Loucy (cell line): ENCODE data around the gene RIMBP2.

ENCODE experiments used
- H2AFZ ChIP-seq: fragments of 200-600 bp; sonication (generic); 2 replicates; pipeline ENCODE4 v1.6.0; 2016; ENCODE audit warnings: antibody characterized with exemption, mild to moderate bottlenecking, low read length, moderate library complexity
- H3F3A ChIP-seq: fragments of 200-600 bp; 2 replicates; pipeline ENCODE4 v1.6.0; 2016; ENCODE audit warnings: antibody characterized with exemption, low read depth, mild to moderate bottlenecking
- H3K27me3 ChIP-seq: fragments of 200-600 bp; sonication (generic); 2 replicates; pipeline ENCODE4 v1.6.1; 2014; ENCODE audit warnings: low read length, mild to moderate bottlenecking; ENCODE audit not compliant: insufficient read depth, poor library complexity, severe bottlenecking
- H3K36me3 ChIP-seq: fragments of 200-600 bp; sonication (generic); 2 replicates; pipeline ENCODE4 v1.6.1; 2016; ENCODE audit warnings: low read length; ENCODE audit not compliant: insufficient read depth
- H3K4me1 ChIP-seq: fragments of 200-600 bp; sonication (generic); 2 replicates; pipeline ENCODE4 v1.5.1; 2014; ENCODE audit warnings: low read length, mild to moderate bottlenecking; ENCODE audit not compliant: insufficient read depth, poor library complexity, severe bottlenecking
- H3K4me2 ChIP-seq: fragments of 200-600 bp; sonication (generic); 2 replicates; pipeline ENCODE4 v1.6.0; 2014; ENCODE audit warnings: antibody characterized with exemption, low read length, low read depth, mild to moderate bottlenecking; ENCODE audit not compliant: poor library complexity, severe bottlenecking
- H3K4me3 ChIP-seq: fragments of 200-600 bp; sonication (generic); 2 replicates; pipeline ENCODE4 v1.5.1; 2014; ENCODE audit warnings: low read length, mild to moderate bottlenecking, mixed read lengths; ENCODE audit not compliant: poor library complexity, severe bottlenecking
- H3K79me2 ChIP-seq: fragments of 200-600 bp; sonication (generic); 2 replicates; pipeline ENCODE4 v1.6.1; 2014; ENCODE audit warnings: low read length; ENCODE audit not compliant: insufficient read depth
- H3K9ac ChIP-seq: fragments of 200-600 bp; sonication (generic); 2 replicates; pipeline ENCODE4 v1.6.0; 2014; ENCODE audit warnings: mild to moderate bottlenecking, low read depth, low read length, moderate library complexity; ENCODE audit not compliant: poor library complexity, severe bottlenecking
- H3K9me2 ChIP-seq: fragments of 200-600 bp; sonication (generic); replicated peaks from 2 replicates; pipeline ENCODE4 v1.6.1; 2016; ENCODE audit warnings: low read depth, low read length, mixed read lengths
- H3K9me3 ChIP-seq: fragments of 200-600 bp; sonication (generic); 2 replicates; pipeline ENCODE4 v1.6.1; 2014; ENCODE audit warnings: mild to moderate bottlenecking, antibody characterized with exemption, low read length, low read depth; ENCODE audit not compliant: insufficient read depth
- H4K20me1 ChIP-seq: fragments of 200-600 bp; sonication (generic); 2 replicates; pipeline ENCODE4 v1.6.0; 2014; ENCODE audit warnings: antibody characterized with exemption, low read length, mild to moderate bottlenecking; ENCODE audit not compliant: insufficient read depth, poor library complexity, severe bottlenecking
- CTCF ChIP-seq: fragments of 200-600 bp; sonication (generic); conservative IDR thresholded peaks from 2 replicates; pipeline ENCODE4 v1.5.1; 2014; ENCODE audit warnings: mild to moderate bottlenecking, antibody characterized with exemption, low read length
- EZH2phosphoT487 ChIP-seq: fragments of 200-600 bp; IDR thresholded peaks from 2 replicates; pipeline ENCODE4 v1.6.1; 2018; ENCODE audit warnings: antibody characterized with exemption, mild to moderate bottlenecking, moderate library complexity, borderline replicate concordance

RIMBP2 gene

GRCh38 chr12:130583317-130583716, 132.8 kb downstream of the RIMBP2 start:
- H3K4me3 ChIP-seq, result no peak overlapping the region
- H3F3A ChIP-seq, result no peaks in the 10 kb centered on the region
- no peaks in the 10 kb centered on the region for H3K27me3 ChIP-seq
- H3K36me3 ChIP-seq, result no peaks in the 10 kb centered on the region
- peaks cover 5% of the 10 kb centered on the region; the same call in 1 of the 2 replicates for H3K9me3 ChIP-seq
- no peaks in the 10 kb centered on the region for H3K4me1 ChIP-seq
- no peak overlapping the region for H3K4me2 ChIP-seq
- H3K9ac ChIP-seq, result no peak overlapping the region
- no peaks in the 10 kb centered on the region for H4K20me1 ChIP-seq
- no peaks in the 10 kb centered on the region for H3K79me2 ChIP-seq
- H2AFZ ChIP-seq, result no peak overlapping the region
- no peaks in the 10 kb centered on the region for H3K9me2 ChIP-seq
- TF ChIP-seq EZH2phosphoT487 (no peak), CTCF (no peak)

GRCh38 chr12:130582286-130582685, 133.8 kb downstream of the RIMBP2 start:
- Histone ChIP-seq H3K4me2 (no peak overlapping the region), H3F3A (no peaks in the 10 kb centered on the region), H3K4me3 (no peak overlapping the region), H3K9me2 (no peaks in the 10 kb centered on the region), H3K27me3 (no peaks in the 10 kb centered on the region), H3K9me3 (peaks cover 5% of the 10 kb centered on the region; the same call in 1 of the 2 replicates), H3K9ac (no peak overlapping the region), H3K4me1 (no peaks in the 10 kb centered on the region), H3K36me3 (no peaks in the 10 kb centered on the region), H2AFZ (no peak overlapping the region), H3K79me2 (no peaks in the 10 kb centered on the region), H4K20me1 (no peaks in the 10 kb centered on the region)
- no peak for TF ChIP-seq CTCF
- no peak for TF ChIP-seq EZH2phosphoT487

- H3K36me3 ChIP-seq, result no peaks in the 10 kb centered on the region
- H3K9ac ChIP-seq, result no peak overlapping the region
- no peaks in the 10 kb centered on the region for H4K20me1 ChIP-seq
- TF ChIP-seq EZH2phosphoT487 (no peak), CTCF (no peak)
- H3K4me3 ChIP-seq, result no peak overlapping the region
- no peaks in the 10 kb centered on the region for H3K79me2 ChIP-seq
- H2AFZ ChIP-seq, result no peak overlapping the region
- no peak overlapping the region for H3K4me2 ChIP-seq
- peaks cover 5% of the 10 kb centered on the region; the same call in 1 of the 2 replicates for H3K9me3 ChIP-seq
- no peaks in the 10 kb centered on the region for H3K9me2 ChIP-seq
- H3K27me3 ChIP-seq, result no peaks in the 10 kb centered on the region
- no peaks in the 10 kb centered on the region for H3K4me1 ChIP-seq
- H3F3A ChIP-seq, result no peaks in the 10 kb centered on the region
These were observed 134.3 kb downstream of the RIMBP2 start for GRCh38 chr12:130581782-130582181.
